MM.1S (cell line): ENCODE measurements around the gene BIRC6.

Experiments used
- DNase-seq: peaks from one replicate; pipeline ENCODE4 v3.0.0-alpha.2; 2015
- H2AFZ ChIP-seq: fragments of 300-600 bp; sonication (generic); 2 replicates; pipeline ENCODE4 v1.6.0; 2016; ENCODE audit warnings: antibody characterized with exemption, low read length
- H3F3A ChIP-seq: fragments of 300-600 bp; sonication (generic); 2 replicates; pipeline ENCODE4 v1.6.1; 2016; ENCODE audit warnings: mild to moderate bottlenecking, antibody characterized with exemption, low read length, moderate library complexity, mixed read lengths; ENCODE audit not compliant: insufficient read depth
- H3K27ac ChIP-seq: fragments of 300-600 bp; sonication (generic); 2 replicates; pipeline ENCODE4 v1.5.1; 2016; ENCODE audit warnings: mild to moderate bottlenecking, low read length
- H3K27me3 ChIP-seq: fragments of 300-600 bp; sonication (generic); replicated peaks from 2 replicates; pipeline ENCODE4 v1.6.0; 2016; ENCODE audit warnings: low read length; ENCODE audit not compliant: insufficient read depth
- H3K36me3 ChIP-seq: fragments of 300-600 bp; sonication (generic); replicated peaks from 2 replicates; pipeline ENCODE4 v1.6.1; 2016; ENCODE audit warnings: mild to moderate bottlenecking, low read length, mixed read lengths; ENCODE audit not compliant: insufficient read depth
- H3K4me1 ChIP-seq: fragments of 300-600 bp; sonication (generic); 2 replicates; pipeline ENCODE4 v1.6.1; 2016; ENCODE audit warnings: low read length, mixed read lengths
- H3K4me2 ChIP-seq: fragments of 300-600 bp; sonication (generic); 2 replicates; pipeline ENCODE4 v1.6.0; 2016; ENCODE audit warnings: low read depth, low read length
- H3K4me3 ChIP-seq: fragments of 300-600 bp; sonication (generic); 2 replicates; pipeline ENCODE4 v1.5.1; 2016; ENCODE audit warnings: low read length, mixed read lengths
- H3K79me2 ChIP-seq: fragments of 300-600 bp; sonication (generic); 2 replicates; pipeline ENCODE4 v1.6.1; 2016; ENCODE audit warnings: mixed run types, low read length, mixed read lengths
- H3K9ac ChIP-seq: fragments of 300-600 bp; sonication (generic); 2 replicates; pipeline ENCODE4 v1.6.1; 2016; ENCODE audit warnings: low read length, mixed read lengths
- H3K9me2 ChIP-seq: fragments of 300-600 bp; sonication (generic); replicated peaks from 2 replicates; pipeline ENCODE4 v1.6.1; 2016; ENCODE audit warnings: mild to moderate bottlenecking, low read length, mixed read lengths; ENCODE audit not compliant: insufficient read depth
- H3K9me3 ChIP-seq: fragments of 300-600 bp; sonication (generic); replicated peaks from 2 replicates; pipeline ENCODE4 v1.6.1; 2016; ENCODE audit warnings: mild to moderate bottlenecking, low read length, mixed read lengths; ENCODE audit not compliant: insufficient read depth
- H4K20me1 ChIP-seq: fragments of 300-600 bp; sonication (generic); 2 replicates; pipeline ENCODE4 v1.6.1; 2016; ENCODE audit warnings: mild to moderate bottlenecking, low read length, moderate library complexity, mixed read lengths; ENCODE audit not compliant: insufficient read depth
- EZH2 ChIP-seq: fragments of 300-600 bp; sonication (generic); optimal IDR thresholded peaks from 2 replicates; pipeline ENCODE3; 2017; ENCODE audit warnings: low read depth, mild to moderate bottlenecking, antibody characterized with exemption, low read length, mixed read lengths
- EZH2phosphoT487 ChIP-seq: fragments of 300-600 bp; sonication (generic); IDR thresholded peaks from 2 replicates; pipeline ENCODE4 v1.6.1; 2018; ENCODE audit warnings: antibody characterized with exemption, low read length
- TF ChIP-seq, protein P1 (sequence below): fragments of 300-600 bp; sonication (generic); IDR thresholded peaks from 2 replicates; pipeline ENCODE4 v1.5.1; 2016; ENCODE audit warnings: antibody characterized with exemption, low read length, mixed read lengths

Gene BIRC6

GRCh38 chr2:32523686-32524085 is 166.9 kb downstream of the BIRC6 start:
- H3K27ac ChIP-seq: no peak overlapping the region
- no peak overlapping the region for H3K9ac ChIP-seq
- DNase-seq: no peak
- H3F3A ChIP-seq: no peaks in the 10 kb centered on the region
- H3K4me3 ChIP-seq: no peak overlapping the region
- no peaks in the 10 kb centered on the region for H4K20me1 ChIP-seq
- H3K4me2 ChIP-seq: no peak overlapping the region
- H3K27me3 ChIP-seq: no peaks in the 10 kb centered on the region
- H3K9me3 ChIP-seq: no peaks in the 10 kb centered on the region
- H3K79me2 ChIP-seq: no peaks in the 10 kb centered on the region
- no peaks in the 10 kb centered on the region for H3K4me1 ChIP-seq
- peaks cover 9% of the 10 kb centered on the region; the same call in 1 of the 2 replicates for H3K36me3 ChIP-seq
- no peak overlapping the region for H2AFZ ChIP-seq
- TF ChIP-seq, protein P1, sequence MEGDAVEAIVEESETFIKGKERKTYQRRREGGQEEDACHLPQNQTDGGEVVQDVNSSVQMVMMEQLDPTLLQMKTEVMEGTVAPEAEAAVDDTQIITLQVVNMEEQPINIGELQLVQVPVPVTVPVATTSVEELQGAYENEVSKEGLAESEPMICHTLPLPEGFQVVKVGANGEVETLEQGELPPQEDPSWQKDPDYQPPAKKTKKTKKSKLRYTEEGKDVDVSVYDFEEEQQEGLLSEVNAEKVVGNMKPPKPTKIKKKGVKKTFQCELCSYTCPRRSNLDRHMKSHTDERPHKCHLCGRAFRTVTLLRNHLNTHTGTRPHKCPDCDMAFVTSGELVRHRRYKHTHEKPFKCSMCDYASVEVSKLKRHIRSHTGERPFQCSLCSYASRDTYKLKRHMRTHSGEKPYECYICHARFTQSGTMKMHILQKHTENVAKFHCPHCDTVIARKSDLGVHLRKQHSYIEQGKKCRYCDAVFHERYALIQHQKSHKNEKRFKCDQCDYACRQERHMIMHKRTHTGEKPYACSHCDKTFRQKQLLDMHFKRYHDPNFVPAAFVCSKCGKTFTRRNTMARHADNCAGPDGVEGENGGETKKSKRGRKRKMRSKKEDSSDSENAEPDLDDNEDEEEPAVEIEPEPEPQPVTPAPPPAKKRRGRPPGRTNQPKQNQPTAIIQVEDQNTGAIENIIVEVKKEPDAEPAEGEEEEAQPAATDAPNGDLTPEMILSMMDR: no peak
- TF ChIP-seq EZH2 (no peak), EZH2phosphoT487 (no peak)
- no peaks in the 10 kb centered on the region for H3K9me2 ChIP-seq

GRCh38 chr2:32532341-32532740 is 175.5 kb downstream of the BIRC6 start:
- Histone ChIP-seq H3K9me3 (no peaks in the 10 kb centered on the region), H3F3A (no peaks in the 10 kb centered on the region), H2AFZ (no peak overlapping the region), H3K9ac (no peak overlapping the region), H3K36me3 (0 out of 2 replicates have a peak, but pooled peaks cover 3% of the 10 kb centered on the region), H3K4me1 (no peaks in the 10 kb centered on the region), H3K4me3 (no peak overlapping the region), H3K79me2 (no peaks in the 10 kb centered on the region), H3K4me2 (no peak overlapping the region), H3K9me2 (no peaks in the 10 kb centered on the region), H3K27me3 (no peaks in the 10 kb centered on the region), H4K20me1 (no peaks in the 10 kb centered on the region), H3K27ac (no peak overlapping the region)
- no peak for DNase-seq
- no peak for TF ChIP-seq EZH2phosphoT487
- TF ChIP-seq EZH2: no peak
- TF ChIP-seq, protein P1: no peak

DNA sequence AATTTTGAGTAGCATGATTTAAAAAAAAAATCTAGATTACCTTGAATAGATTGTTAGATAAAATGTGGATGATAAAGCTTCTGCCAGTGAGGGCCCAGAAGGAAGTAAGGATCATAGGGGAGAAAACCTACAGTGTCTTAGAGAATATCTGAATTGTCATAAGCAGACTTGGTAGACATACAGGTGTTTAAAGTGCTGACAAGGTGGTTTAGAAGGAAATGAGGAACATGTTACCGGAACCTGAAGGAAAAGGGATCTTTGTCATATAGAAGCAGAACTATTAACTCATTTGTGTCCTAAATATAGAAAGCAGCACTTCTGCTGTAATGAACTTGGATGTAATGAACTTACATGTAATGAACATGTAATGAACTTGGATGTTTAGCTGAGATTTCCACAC is 176.1 kb downstream of the BIRC6 start:
- TF ChIP-seq EZH2 (no peak), EZH2phosphoT487 (no peak)
- TF ChIP-seq, protein P1: no peak
- Histone ChIP-seq H3K27ac (no peak overlapping the region), H3K4me2 (no peak overlapping the region), H3K36me3 (0 out of 2 replicates have a peak, but pooled peaks cover 3% of the 10 kb centered on the region), H3K9me2 (no peaks in the 10 kb centered on the region), H2AFZ (no peak overlapping the region), H3K4me3 (no peak overlapping the region), H4K20me1 (no peaks in the 10 kb centered on the region), H3K9me3 (no peaks in the 10 kb centered on the region), H3K79me2 (no peaks in the 10 kb centered on the region), H3K4me1 (no peaks in the 10 kb centered on the region), H3F3A (no peaks in the 10 kb centered on the region), H3K9ac (no peak overlapping the region), H3K27me3 (no peaks in the 10 kb centered on the region)
- DNase-seq: no peak
